SK-N-SH treated with all-trans-retinoic acid at 6 μM for 48 hours (cell line): ENCODE results near the gene ABCF2.

ENCODE experiments used
- GLIS3 ChIP-seq: fragments of 250-450 bp; sonication (Bioruptor Pico); IDR thresholded peaks from 2 replicates; pipeline ENCODE4 v1.5.0; 2020; ENCODE audit warnings: mild to moderate bottlenecking, moderate library complexity
- ZC3H10 ChIP-seq: fragments of 250-450 bp; sonication (Bioruptor Pico); IDR thresholded peaks from 2 replicates; pipeline ENCODE4 v1.5.1; 2021; ENCODE audit warnings: mild to moderate bottlenecking, moderate library complexity
- ZFP30 ChIP-seq: fragments of 450-650 bp; formaldehyde crosslinking; IDR thresholded peaks from 2 replicates; pipeline ENCODE4 v1.5.0; 2022; ENCODE audit warnings: mild to moderate bottlenecking, moderate library complexity
- TF ChIP-seq, protein P1 (sequence below): fragments of 250-450 bp; sonication (Bioruptor Pico); IDR thresholded peaks from 2 replicates; pipeline ENCODE4 v1.5.1; 2021; ENCODE audit warnings: mild to moderate bottlenecking, moderate library complexity
- TF ChIP-seq, protein P2 (sequence below): fragments of 250-450 bp; sonication (Bioruptor Pico); IDR thresholded peaks from 2 replicates; pipeline ENCODE4 v1.5.0; 2020; ENCODE audit warnings: mild to moderate bottlenecking, moderate library complexity

DNA sequence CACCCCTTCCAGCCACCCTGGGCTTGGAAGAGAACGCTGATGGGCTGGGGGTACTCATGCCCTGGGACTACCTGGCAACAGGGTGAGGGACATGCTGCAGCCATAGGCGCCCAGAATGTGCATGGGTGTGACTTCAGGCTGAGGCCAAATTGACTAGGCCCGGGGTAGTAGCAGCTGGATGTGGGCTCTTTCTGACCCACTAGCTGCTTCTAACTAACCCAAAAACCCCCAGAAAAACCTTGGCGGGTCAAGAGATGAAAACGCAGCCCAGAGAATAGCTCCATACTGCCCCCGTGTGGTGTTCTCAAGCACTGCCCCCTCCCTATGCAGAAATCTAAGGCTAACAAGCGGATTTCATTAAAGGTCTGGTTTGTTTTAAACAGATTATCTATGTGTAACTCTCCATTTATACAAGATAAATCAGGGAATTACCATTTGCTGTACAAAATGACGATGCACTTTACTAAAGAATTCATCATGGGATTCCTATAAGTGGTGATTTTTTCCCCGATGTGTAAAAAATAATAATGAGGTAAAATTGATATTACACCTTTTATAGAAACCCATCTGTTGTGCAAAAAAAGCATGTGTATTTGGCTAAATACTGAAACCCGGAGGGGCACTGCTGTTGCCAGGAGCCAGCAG is 17.3 kb upstream of the ABCF2 start:
- TF ChIP-seq, protein P1, sequence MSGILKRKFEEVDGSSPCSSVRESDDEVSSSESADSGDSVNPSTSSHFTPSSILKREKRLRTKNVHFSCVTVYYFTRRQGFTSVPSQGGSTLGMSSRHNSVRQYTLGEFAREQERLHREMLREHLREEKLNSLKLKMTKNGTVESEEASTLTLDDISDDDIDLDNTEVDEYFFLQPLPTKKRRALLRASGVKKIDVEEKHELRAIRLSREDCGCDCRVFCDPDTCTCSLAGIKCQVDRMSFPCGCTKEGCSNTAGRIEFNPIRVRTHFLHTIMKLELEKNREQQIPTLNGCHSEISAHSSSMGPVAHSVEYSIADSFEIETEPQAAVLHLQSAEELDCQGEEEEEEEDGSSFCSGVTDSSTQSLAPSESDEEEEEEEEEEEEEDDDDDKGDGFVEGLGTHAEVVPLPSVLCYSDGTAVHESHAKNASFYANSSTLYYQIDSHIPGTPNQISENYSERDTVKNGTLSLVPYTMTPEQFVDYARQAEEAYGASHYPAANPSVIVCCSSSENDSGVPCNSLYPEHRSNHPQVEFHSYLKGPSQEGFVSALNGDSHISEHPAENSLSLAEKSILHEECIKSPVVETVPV (CRISPR knock-in tag), result no peak
- TF ChIP-seq ZFP30 (CRISPR knock-in tag) (no peak), ZC3H10 (no peak), GLIS3 (CRISPR knock-in tag) (no peak)
- TF ChIP-seq, protein P2, sequence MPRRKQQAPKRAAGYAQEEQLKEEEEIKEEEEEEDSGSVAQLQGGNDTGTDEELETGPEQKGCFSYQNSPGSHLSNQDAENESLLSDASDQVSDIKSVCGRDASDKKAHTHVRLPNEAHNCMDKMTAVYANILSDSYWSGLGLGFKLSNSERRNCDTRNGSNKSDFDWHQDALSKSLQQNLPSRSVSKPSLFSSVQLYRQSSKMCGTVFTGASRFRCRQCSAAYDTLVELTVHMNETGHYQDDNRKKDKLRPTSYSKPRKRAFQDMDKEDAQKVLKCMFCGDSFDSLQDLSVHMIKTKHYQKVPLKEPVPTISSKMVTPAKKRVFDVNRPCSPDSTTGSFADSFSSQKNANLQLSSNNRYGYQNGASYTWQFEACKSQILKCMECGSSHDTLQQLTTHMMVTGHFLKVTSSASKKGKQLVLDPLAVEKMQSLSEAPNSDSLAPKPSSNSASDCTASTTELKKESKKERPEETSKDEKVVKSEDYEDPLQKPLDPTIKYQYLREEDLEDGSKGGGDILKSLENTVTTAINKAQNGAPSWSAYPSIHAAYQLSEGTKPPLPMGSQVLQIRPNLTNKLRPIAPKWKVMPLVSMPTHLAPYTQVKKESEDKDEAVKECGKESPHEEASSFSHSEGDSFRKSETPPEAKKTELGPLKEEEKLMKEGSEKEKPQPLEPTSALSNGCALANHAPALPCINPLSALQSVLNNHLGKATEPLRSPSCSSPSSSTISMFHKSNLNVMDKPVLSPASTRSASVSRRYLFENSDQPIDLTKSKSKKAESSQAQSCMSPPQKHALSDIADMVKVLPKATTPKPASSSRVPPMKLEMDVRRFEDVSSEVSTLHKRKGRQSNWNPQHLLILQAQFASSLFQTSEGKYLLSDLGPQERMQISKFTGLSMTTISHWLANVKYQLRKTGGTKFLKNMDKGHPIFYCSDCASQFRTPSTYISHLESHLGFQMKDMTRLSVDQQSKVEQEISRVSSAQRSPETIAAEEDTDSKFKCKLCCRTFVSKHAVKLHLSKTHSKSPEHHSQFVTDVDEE (CRISPR knock-in tag), result no peak; the same call in 1 of the 2 replicates
